ENCODE data around the gene ANKRD1.

DNA sequence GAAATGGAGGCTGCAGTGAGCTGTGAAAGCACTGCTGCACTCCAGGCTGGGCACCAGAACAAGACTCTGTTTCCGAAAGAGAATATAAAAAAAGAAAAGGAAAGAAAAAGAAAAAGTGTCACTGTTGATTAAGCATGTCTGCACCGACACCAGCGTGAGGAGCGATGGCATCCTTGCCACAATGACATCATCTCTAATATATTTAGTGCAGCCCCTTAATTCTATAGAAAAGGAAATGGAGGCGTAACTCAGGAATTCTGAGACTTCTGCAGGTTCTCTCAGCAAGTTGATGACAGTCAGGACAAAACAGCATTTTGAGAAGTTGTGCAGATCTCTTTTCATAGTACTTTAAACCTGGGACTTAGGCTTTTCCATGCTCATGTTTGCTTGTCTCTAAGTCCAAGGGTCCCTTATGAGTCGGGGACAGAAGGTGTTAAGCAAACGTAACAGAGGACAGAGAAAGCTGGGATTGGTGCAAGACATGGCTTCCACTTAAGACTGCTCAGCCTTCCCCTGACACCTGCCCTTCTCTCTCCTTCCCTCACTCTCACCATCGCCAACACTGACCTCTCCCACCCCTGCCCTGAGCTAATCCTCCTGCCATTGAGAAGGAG lies 16.9 kb upstream of the ANKRD1 start:
- no peak for TF ChIP-seq CTCF (IDR thresholded peaks at IDR 0.05; ENCODE audit: control extremely low read depth in 1 of 3, insufficient read depth in 1 of 3, low read depth in 1 of 3, low read length in 3 of 3)
- TF ChIP-seq ATF3 (IDR thresholded peaks at IDR 0.05; ENCODE audit: insufficient read depth, low read depth, low read length), result no peak
- TF ChIP-seq, protein P1, sequence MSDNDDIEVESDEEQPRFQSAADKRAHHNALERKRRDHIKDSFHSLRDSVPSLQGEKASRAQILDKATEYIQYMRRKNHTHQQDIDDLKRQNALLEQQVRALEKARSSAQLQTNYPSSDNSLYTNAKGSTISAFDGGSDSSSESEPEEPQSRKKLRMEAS (IDR thresholded peaks at IDR 0.05), result no peak
- TF ChIP-seq POLR2AphosphoS5 (IDR thresholded peaks at IDR 0.05; ENCODE audit: low read depth, low read length), result no peak
- no peak for TF ChIP-seq CHD2 (IDR thresholded peaks at IDR 0.05; ENCODE audit: low read length)
- no peak for TF ChIP-seq HDAC2 (IDR thresholded peaks at IDR 0.05; ENCODE audit: borderline replicate concordance in 1 of 2, low read depth in 2 of 2, low read length in 2 of 2)
- no peak for TF ChIP-seq FOSL1 (IDR thresholded peaks at IDR 0.05; ENCODE audit: insufficient read depth, low read depth, low read length)
- no peak for TF ChIP-seq EP300 (IDR thresholded peaks at IDR 0.05; ENCODE audit: borderline replicate concordance in 1 of 2, low read depth in 2 of 2, low read length in 2 of 2)
- TF ChIP-seq ZNF274 (IDR thresholded peaks at IDR 0.05; ENCODE audit: borderline replicate concordance, extremely low read depth, low read length), result no peak
